WI38 (cell line): ENCODE measurements around the gene FBXO31.

Source experiments
- H3K4me3 ChIP-seq: 2 replicates; pipeline ENCODE4 v1.5.1; 2011; ENCODE audit warnings: low read depth, mild to moderate bottlenecking, control low read depth, low read length
- CTCF ChIP-seq: IDR thresholded peaks from 2 replicates; pipeline ENCODE4 v1.5.1; 2012; ENCODE audit warnings: low read depth, mild to moderate bottlenecking, control low read depth, low read length

FBXO31 gene

GRCh38 chr16:87422106-87422505 is 38.5 kb upstream of the FBXO31 start:
- H3K4me3 ChIP-seq: no peak overlapping the region
- no peak for TF ChIP-seq CTCF

GRCh38 chr16:87421003-87421912 is 37.7 kb upstream of the FBXO31 start:
- no peak overlapping the region for H3K4me3 ChIP-seq
- no peak for TF ChIP-seq CTCF

- no peak overlapping the region for H3K4me3 ChIP-seq
- no peak for TF ChIP-seq CTCF
Measured at GRCh38 chr16:87420026-87421002, 36.7 kb upstream of the FBXO31 start.

- TF ChIP-seq CTCF: no peak
- no peak overlapping the region for H3K4me3 ChIP-seq
Measured at GRCh38 chr16:87418644-87419043, 35.1 kb upstream of the FBXO31 start.

- no peak overlapping the region for H3K4me3 ChIP-seq
- no peak for TF ChIP-seq CTCF
Measured at GRCh38 chr16:87418216-87418615, 34.6 kb upstream of the FBXO31 start.

GRCh38 chr16:87417528-87417910 is 33.9 kb upstream of the FBXO31 start:
- no peak for TF ChIP-seq CTCF
- no peak overlapping the region for H3K4me3 ChIP-seq
